Spinal cord (tissue), 10 donors: ENCODE results near the gene KDELR1. TPM values are rescaled to one million over a fixed set of nuclear protein-coding genes. Genes with fewer than 3 reads are reported as not detected.
"Not testable (repeated sequence)": the region's sequence is repeated elsewhere in the genome, so short reads cannot be mapped to it uniquely, and the experiment has no call there.

Experiments used
- DNase-seq, 6 donors: peaks; one replicate each; pipeline versions ENCODE4 v3.0.0 to v3.0.0-alpha.2; 2013 to 2015; ENCODE audit warnings: low spot score in 6 of 6, low read depth in 4 of 6
- H3K27ac ChIP-seq: one replicate; pipeline ENCODE4 v1.5.1; 2013; ENCODE audit warnings: low read depth, low read length, control low read depth
- H3K27me3 ChIP-seq: one replicate; pipeline ENCODE4 v1.6.1; 2013; ENCODE audit warnings: low read length; ENCODE audit not compliant: control insufficient read depth, insufficient read depth
- H3K36me3 ChIP-seq: one replicate; pipeline ENCODE4 v1.6.1; 2013; ENCODE audit warnings: low read length; ENCODE audit not compliant: control insufficient read depth, insufficient read depth
- H3K4me1 ChIP-seq: one replicate; pipeline ENCODE4 v1.6.1; 2013; ENCODE audit warnings: low read length; ENCODE audit not compliant: control insufficient read depth, insufficient read depth
- H3K4me3 ChIP-seq: one replicate; pipeline ENCODE4 v1.5.1; 2013; ENCODE audit warnings: low read depth, low read length, control low read depth
- H3K9me3 ChIP-seq: one replicate; pipeline ENCODE4 v1.6.1; 2013; ENCODE audit warnings: low read length; ENCODE audit not compliant: control insufficient read depth, insufficient read depth
- WGBS: methylation state at CpG from one replicate; pipeline ENCODE4 v1.1.5; 2013; ENCODE audit warnings: missing lambda C conversion rate; ENCODE audit not compliant: insufficient coverage; 5-methylcytosine and 5-hydroxymethylcytosine counted together
- polyA plus RNA-seq, 2 donors: library from polyadenylated mRNA; unstranded; fragments of 120-200 nt; gene quantifications; one replicate each; pipeline ENCODE4 v1.2.1, GENCODE V29; 2013; ENCODE audit not compliant: insufficient read length in 2 of 2
- total RNA-seq, 2 donors: library from RNA; depleted of rRNA in 1 of 2; stranded (reverse); fragments of 120-200 nt in 1 of 2; fragments of >200 nt in 1 of 2; gene quantifications; one replicate each; pipeline versions ENCODE4 v1.2.3 to v1.2.4, GENCODE V29; 2013 to 2014
- donor health status: healthy.

The KDELR1 gene
- total and polyA plus RNA-seq, 4 donors: 44.6 to 141 (median 106) TPM

- Histone ChIP-seq H3K27ac (no peak overlapping the region), H3K4me1 (no peaks in the 10 kb centered on the region), H3K36me3 (peaks cover 43% of the 10 kb centered on the region), H3K27me3 (no peaks in the 10 kb centered on the region), H3K9me3 (no peaks in the 10 kb centered on the region), H3K4me3 (no peak overlapping the region)
- no peak for DNase-seq
- 91% methylated on average over 4 of the region's 5 CpGs for WGBS
Observed at GRCh38 chr19:48379058-48379457, 12.3 kb downstream of the KDELR1 start.

GRCh38 chr19:48378194-48378570 lies 13.2 kb downstream of the KDELR1 start:
- WGBS: 95% methylated on average over 8 of the region's 10 CpGs
- Histone ChIP-seq H3K4me1 (no peaks in the 10 kb centered on the region), H3K36me3 (peaks cover 34% of the 10 kb centered on the region), H3K27ac (no peak overlapping the region), H3K27me3 (no peaks in the 10 kb centered on the region), H3K4me3 (no peak overlapping the region), H3K9me3 (no peaks in the 10 kb centered on the region)
- no peak for DNase-seq

GRCh38 chr19:48373567-48373966 lies 17.8 kb downstream of the KDELR1 start:
- Histone ChIP-seq H3K36me3 (no peaks in the 10 kb centered on the region), H3K27me3 (no peaks in the 10 kb centered on the region), H3K4me3 (no peak overlapping the region), H3K9me3 (no peaks in the 10 kb centered on the region), H3K4me1 (no peaks in the 10 kb centered on the region), H3K27ac (no peak overlapping the region)
- WGBS: 84% methylated on average over 11 of the region's 11 CpGs
- no peak for DNase-seq

- Histone ChIP-seq H3K9me3 (no peaks in the 10 kb centered on the region), H3K27me3 (no peaks in the 10 kb centered on the region), H3K36me3 (no peaks in the 10 kb centered on the region), H3K27ac (no peak overlapping the region), H3K4me1 (no peaks in the 10 kb centered on the region), H3K4me3 (no peak overlapping the region)
- WGBS: 43% methylated on average over 4 of the region's 4 CpGs
- DNase-seq: peak in 1 of 6 donors; percentile 71
Observed at GRCh38 chr19:48372904-48373303, 18.4 kb downstream of the KDELR1 start.

- H3K4me1 ChIP-seq, DNase-seq, H3K9me3 ChIP-seq, H3K4me3 ChIP-seq, H3K36me3 ChIP-seq, H3K27me3 ChIP-seq, H3K27ac ChIP-seq: not testable (repeated sequence)
- 90% methylated on average over 2 of the region's 5 CpGs for WGBS
Observed at GRCh38 chr19:48371771-48372170, 19.6 kb downstream of the KDELR1 start.

- Histone ChIP-seq H3K36me3 (no peaks in the 10 kb centered on the region), H3K9me3 (no peaks in the 10 kb centered on the region), H3K4me3 (no peak overlapping the region), H3K4me1 (no peaks in the 10 kb centered on the region), H3K27me3 (no peaks in the 10 kb centered on the region), H3K27ac (no peak overlapping the region)
- 86% methylated on average over 5 of the region's 7 CpGs for WGBS
- DNase-seq: no peak
Observed at GRCh38 chr19:48371367-48371766, 20.0 kb downstream of the KDELR1 start.

GRCh38 chr19:48370955-48371354 lies 20.4 kb downstream of the KDELR1 start:
- H3K27me3 ChIP-seq: no peaks in the 10 kb centered on the region
- no peaks in the 10 kb centered on the region for H3K9me3 ChIP-seq
- DNase-seq: no peak
- no peak overlapping the region for H3K4me3 ChIP-seq
- H3K27ac ChIP-seq: no peak overlapping the region
- no peaks in the 10 kb centered on the region for H3K36me3 ChIP-seq
- 82% methylated on average over 4 of the region's 4 CpGs for WGBS
- no peaks in the 10 kb centered on the region for H3K4me1 ChIP-seq

GRCh38 chr19:48368936-48369335 lies 22.4 kb downstream of the KDELR1 start:
- Histone ChIP-seq H3K9me3 (no peaks in the 10 kb centered on the region), H3K27ac (no peak overlapping the region), H3K4me3 (no peak overlapping the region), H3K4me1 (peaks cover 9% of the 10 kb centered on the region), H3K36me3 (no peaks in the 10 kb centered on the region), H3K27me3 (no peaks in the 10 kb centered on the region)
- no peak for DNase-seq
- 48% methylated on average over 5 of the region's 14 CpGs for WGBS

- WGBS: 80% methylated on average over 4 of the region's 5 CpGs
- Histone ChIP-seq H3K4me3 (no peak overlapping the region), H3K4me1 (peaks cover 19% of the 10 kb centered on the region), H3K27me3 (no peaks in the 10 kb centered on the region), H3K27ac (no peak overlapping the region), H3K9me3 (no peaks in the 10 kb centered on the region), H3K36me3 (no peaks in the 10 kb centered on the region)
- DNase-seq: no peak
Observed at GRCh38 chr19:48367855-48368254, 23.5 kb downstream of the KDELR1 start.

GRCh38 chr19:48365602-48366001 lies 25.7 kb downstream of the KDELR1 start:
- H3K27ac ChIP-seq: no peak overlapping the region
- H3K36me3 ChIP-seq: no peaks in the 10 kb centered on the region
- H3K4me3 ChIP-seq: no peak overlapping the region
- no peaks in the 10 kb centered on the region for H3K27me3 ChIP-seq
- 86% methylated on average over 10 of the region's 11 CpGs for WGBS
- no peaks in the 10 kb centered on the region for H3K9me3 ChIP-seq
- no peak for DNase-seq
- peaks cover 20% of the 10 kb centered on the region for H3K4me1 ChIP-seq
